ENCODE measurements around the gene ZFPL1.

Gene ZFPL1

DNA sequence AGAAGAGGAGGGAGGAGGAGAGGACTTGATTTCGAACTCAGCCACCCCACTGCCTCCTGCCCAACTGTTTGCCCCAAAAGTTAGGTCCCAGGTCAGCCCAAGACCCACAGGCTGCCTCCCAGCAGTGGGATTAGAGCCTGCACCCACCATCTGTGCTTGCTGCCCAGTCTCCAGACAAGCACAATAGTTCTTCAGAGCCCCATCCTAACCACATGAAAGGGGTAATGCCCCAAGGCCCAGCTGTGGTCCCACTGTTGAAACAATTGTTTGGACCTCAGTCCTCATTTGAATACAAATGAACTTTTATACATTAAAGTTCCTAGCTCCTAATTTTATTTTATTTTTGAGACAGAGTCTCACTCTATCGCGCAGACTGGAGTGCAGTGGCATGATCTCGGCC lies 6.6 kb downstream of the ZFPL1 start:
- Histone ChIP-seq H3K9ac (ENCODE audit: insufficient read length) (no peak overlapping the region), H3K27ac (no peak overlapping the region)
- TF ChIP-seq EZH2 (IDR thresholded peaks at IDR 0.05) (no peak), POLR2AphosphoS5 (IDR thresholded peaks at IDR 0.05; ENCODE audit: borderline replicate concordance, low read depth, low read length) (no peak)

DNA sequence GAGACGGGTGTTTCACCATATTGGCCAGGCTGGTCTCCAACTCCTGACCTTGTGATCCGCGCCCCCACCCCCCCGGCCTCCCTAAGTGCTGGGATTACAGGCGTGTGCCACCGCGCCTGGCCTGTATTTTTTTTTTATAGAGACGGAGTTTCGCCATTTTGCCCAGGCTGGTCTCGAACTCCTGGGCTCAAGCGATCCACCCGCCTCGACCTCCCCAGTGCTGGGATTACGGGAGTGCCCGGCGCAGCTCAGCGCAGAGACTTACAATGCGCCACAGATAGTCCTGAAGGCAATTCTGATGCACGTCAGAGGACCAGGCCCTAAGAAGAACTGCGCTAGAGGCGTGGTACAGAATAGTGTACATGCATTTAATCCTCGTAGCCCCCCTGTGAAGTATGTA lies 11.4 kb downstream of the ZFPL1 start:
- H3K27ac ChIP-seq: no peak overlapping the region
- no peak for TF ChIP-seq FOXP2 (optimal IDR thresholded peaks at IDR 0.05; ENCODE audit: control extremely low read depth, extremely low read length, insufficient read depth)
- TF ChIP-seq POLR2AphosphoS5 (IDR thresholded peaks at IDR 0.05; ENCODE audit: borderline replicate concordance, low read depth, low read length): no peak
- no peak for TF ChIP-seq EZH2 (IDR thresholded peaks at IDR 0.05)
- peak overlapping the region; percentile 91 for H3K4me3 ChIP-seq
- H3K9ac ChIP-seq (ENCODE audit: insufficient read length): peak overlapping the region; percentile 57
- DNase-seq (ENCODE audit: low read depth, low spot score): no peak
- H3K9me3 ChIP-seq (ENCODE audit: low read depth, low read length): no peaks in the 10 kb centered on the region
- H3K36me3 ChIP-seq (ENCODE audit: insufficient read depth, low read length): no peaks in the 10 kb centered on the region

More for the DNA sequence above, 6.6 kb downstream of the ZFPL1 start:
- H3K9me3 ChIP-seq (ENCODE audit: low read depth, low read length): no peaks in the 10 kb centered on the region
- no peak overlapping the region for H3K4me3 ChIP-seq
- no peaks in the 10 kb centered on the region; the same call in 1 of the 2 replicates for H3K36me3 ChIP-seq (ENCODE audit: insufficient read depth, low read length)
- DNase-seq (ENCODE audit: low read depth, low spot score): no peak

DNA sequence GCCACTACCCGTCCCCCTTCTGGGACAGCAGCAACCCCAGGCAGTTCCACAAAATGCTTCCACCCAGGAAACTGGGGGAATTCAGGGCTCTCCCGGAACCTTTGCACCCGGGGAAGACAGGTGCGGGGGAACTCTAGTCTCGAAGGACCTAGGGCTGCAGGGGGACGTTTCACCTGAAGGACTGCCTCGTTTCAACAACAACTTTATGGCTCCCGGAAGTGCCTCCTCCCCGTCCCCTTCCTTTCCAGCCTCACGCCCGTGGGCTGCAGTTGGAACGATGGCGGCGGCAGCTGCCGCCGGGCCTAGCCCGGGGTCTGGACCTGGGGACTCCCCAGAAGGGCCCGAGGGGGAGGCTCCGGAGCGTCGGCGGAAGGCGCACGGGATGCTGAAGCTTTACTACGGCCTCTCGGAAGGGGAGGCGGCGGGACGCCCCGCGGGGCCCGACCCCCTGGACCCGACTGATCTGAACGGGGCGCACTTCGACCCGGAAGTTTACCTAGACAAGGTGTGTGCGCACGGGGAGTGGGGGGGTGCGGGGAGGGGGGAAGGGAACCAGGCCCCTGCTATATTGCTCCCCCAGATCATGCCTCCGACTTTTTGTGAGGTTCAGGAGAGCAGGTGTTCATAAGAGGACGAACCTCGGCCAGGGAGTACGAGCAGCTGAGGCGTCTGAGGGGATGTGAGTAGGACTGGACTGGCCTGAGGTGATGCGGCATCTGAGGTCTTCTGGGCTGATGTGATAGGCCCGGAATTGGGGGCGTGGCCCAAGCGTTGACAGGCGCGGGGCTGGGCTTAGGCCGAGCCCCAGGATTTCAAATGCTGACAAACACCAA lies 12.2 kb downstream of the ZFPL1 start, which contains the start of gene VPS51:
TSS of gene VPS51 (plus strand) at position 241 of the 833 bp plus-strand sequence. CDS start at position 278, 37 bp downstream.
- peak within 1 kb of the TSS; percentile 91 for H3K4me3 ChIP-seq

DNA sequence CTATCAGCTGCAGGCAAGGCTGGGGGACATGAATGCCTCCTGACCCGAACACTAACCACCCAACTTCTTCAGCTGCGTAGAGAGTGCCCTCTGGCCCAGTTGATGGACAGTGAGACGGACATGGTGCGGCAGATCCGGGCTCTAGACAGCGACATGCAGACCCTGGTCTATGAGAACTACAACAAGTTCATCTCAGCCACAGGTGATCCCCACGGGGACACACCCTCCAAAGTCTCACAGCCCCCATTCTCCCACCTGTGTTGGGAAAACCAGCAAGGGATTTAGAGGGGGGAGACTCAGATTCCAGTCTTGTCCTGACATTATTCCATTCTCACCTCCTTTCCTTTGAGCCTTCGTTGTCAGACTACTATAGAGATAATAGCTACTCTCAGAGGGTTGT lies 12.9 kb downstream of the ZFPL1 start:
- TF ChIP-seq EZH2 (IDR thresholded peaks at IDR 0.05) (no peak), POLR2AphosphoS5 (IDR thresholded peaks at IDR 0.05; ENCODE audit: borderline replicate concordance, low read depth, low read length) (no peak), FOXP2 (optimal IDR thresholded peaks at IDR 0.05; ENCODE audit: control extremely low read depth, extremely low read length, insufficient read depth) (no peak)
- H3K9me3 ChIP-seq (ENCODE audit: low read depth, low read length): no peaks in the 10 kb centered on the region
- no peaks in the 10 kb centered on the region for H3K36me3 ChIP-seq (ENCODE audit: insufficient read depth, low read length)
- H3K4me3 ChIP-seq: peak overlapping the region; percentile 91
- peak overlapping the region; percentile 88 for H3K9ac ChIP-seq (ENCODE audit: insufficient read length)
- no peak overlapping the region for H3K27ac ChIP-seq
- no peak for DNase-seq (ENCODE audit: low read depth, low spot score)

More for the DNA sequence above, 12.2 kb downstream of the ZFPL1 start, which contains the start of gene VPS51:
- Histone ChIP-seq H3K36me3 (ENCODE audit: insufficient read depth, low read length) (no peaks in the 10 kb centered on the region), H3K27ac (peak within 1 kb of the TSS; percentile 64; the same call in 1 of the 2 replicates), H3K9me3 (ENCODE audit: low read depth, low read length) (no peaks in the 10 kb centered on the region), H3K9ac (ENCODE audit: insufficient read length) (peak within 1 kb of the TSS; percentile 88)
- peak; percentile 76 for DNase-seq (ENCODE audit: low read depth, low spot score)
- TF ChIP-seq FOXP2 (optimal IDR thresholded peaks at IDR 0.05; ENCODE audit: control extremely low read depth, extremely low read length, insufficient read depth) (peak; percentile 86), POLR2AphosphoS5 (IDR thresholded peaks at IDR 0.05; ENCODE audit: borderline replicate concordance, low read depth, low read length) (peak; percentile 81), EZH2 (IDR thresholded peaks at IDR 0.05) (no peak)

DNA sequence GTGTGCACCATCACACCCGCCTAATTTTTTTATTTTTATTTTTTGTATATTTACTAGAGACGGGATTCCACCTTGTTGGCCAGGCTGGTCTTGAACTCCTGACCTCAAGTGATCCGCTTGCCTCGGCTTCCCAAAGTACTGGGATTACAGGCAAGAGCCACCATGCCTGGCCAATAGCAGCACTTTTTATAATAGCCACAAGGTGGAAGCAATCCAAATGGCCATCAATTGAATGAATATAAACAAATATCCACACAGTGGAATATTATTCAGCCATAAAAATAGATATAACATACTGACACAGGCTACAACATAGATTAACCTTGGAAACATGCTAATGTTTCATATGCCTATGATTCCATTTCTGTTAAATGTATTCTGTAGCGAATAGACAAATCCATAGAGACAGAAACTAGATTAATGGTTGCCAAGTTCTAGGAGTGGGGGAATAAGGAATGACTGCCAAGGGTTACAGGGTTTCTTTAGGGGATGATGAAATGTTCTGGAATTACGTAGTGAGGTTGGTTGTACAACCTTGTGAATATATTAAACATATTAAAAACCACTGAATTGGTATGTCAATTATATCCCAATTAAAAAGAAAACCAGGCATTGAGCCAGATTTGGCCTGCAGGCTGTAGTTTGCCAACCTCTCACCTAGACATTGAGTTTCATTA lies 16.8 kb downstream of the ZFPL1 start:
- no peaks in the 10 kb centered on the region for H3K36me3 ChIP-seq (ENCODE audit: insufficient read depth, low read length)
- H3K27ac ChIP-seq: no peak overlapping the region
- H3K4me3 ChIP-seq: no peak overlapping the region
- no peak for TF ChIP-seq FOXP2 (optimal IDR thresholded peaks at IDR 0.05; ENCODE audit: control extremely low read depth, extremely low read length, insufficient read depth)
- TF ChIP-seq EZH2 (IDR thresholded peaks at IDR 0.05): no peak
- TF ChIP-seq POLR2AphosphoS5 (IDR thresholded peaks at IDR 0.05; ENCODE audit: borderline replicate concordance, low read depth, low read length): no peak
- no peak for DNase-seq (ENCODE audit: low read depth, low spot score)
- H3K9me3 ChIP-seq (ENCODE audit: low read depth, low read length): no peaks in the 10 kb centered on the region
- H3K9ac ChIP-seq (ENCODE audit: insufficient read length): no peak overlapping the region

DNA sequence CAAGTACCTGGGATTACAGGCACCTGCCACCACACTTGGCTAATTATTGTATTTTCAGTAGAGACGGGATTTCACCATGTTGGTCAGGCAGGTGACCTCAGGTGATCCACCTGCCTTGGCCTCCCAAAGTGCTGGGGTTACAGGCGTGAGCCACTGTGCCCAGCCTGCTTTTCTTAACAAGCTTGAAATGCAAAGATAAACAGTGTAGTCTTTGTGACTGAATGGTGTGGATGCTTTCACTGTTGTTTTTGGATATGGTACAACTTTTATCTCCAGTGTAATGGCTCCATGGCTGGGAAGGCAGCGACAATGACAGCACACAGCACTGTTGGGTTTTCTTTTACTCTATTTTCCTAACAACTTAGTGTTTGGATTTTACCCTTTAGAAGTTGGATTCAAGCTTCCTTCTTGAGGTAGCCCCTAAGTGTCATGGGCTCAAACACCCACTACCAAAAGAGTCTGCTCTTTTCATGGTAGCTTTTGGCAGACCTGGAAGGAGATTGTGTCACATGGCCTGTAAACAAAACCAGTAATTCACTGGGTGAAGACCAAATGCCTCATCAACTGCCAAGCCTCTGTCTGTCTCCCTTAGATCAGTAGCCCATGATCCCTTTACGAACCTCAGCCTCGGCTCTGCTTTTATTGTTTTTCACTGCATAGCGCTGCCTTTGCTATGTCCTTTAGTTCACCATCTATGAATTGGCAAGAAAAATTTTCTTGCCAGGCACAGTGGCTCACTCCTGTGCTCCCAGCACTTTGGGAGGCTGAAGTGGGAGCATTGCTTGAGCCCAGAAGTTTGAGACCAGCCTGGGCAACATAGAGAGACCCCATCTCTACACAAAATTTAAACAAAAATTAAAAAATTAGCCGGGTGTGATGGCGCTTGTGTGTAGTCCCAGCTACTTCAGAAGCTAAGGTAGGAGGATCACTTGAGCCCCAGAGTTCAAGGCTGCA lies 18.4 kb downstream of the ZFPL1 start:
- DNase-seq (ENCODE audit: low read depth, low spot score): no peak
- TF ChIP-seq FOXP2 (optimal IDR thresholded peaks at IDR 0.05; ENCODE audit: control extremely low read depth, extremely low read length, insufficient read depth) (no peak), POLR2AphosphoS5 (IDR thresholded peaks at IDR 0.05; ENCODE audit: borderline replicate concordance, low read depth, low read length) (no peak), EZH2 (IDR thresholded peaks at IDR 0.05) (no peak)
- Histone ChIP-seq H3K27ac (no peak overlapping the region), H3K4me3 (no peak overlapping the region), H3K36me3 (ENCODE audit: insufficient read depth, low read length) (no peaks in the 10 kb centered on the region), H3K9me3 (ENCODE audit: low read depth, low read length) (no peaks in the 10 kb centered on the region), H3K9ac (ENCODE audit: insufficient read length) (no peak overlapping the region)

DNA sequence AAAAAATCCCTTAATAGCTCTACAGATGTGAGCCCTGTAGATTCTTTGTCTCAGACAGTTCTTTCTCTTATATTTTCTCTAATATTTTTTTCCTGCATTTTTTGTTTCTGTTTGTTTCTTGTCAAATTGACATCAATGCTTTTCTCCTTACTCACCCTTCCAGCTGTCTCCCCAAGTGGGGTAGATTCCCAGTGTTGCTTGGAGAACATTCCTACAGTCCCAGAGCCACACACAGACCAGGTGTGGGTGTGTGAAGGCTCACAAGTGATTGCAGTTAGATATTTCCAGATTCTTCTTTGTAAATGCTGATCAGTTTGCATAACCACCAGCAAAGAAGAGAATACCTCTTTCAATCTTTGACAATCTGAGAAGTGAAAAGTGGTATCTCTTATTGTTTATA lies 19.5 kb downstream of the ZFPL1 start:
- no peak for DNase-seq (ENCODE audit: low read depth, low spot score)
- no peak overlapping the region for H3K9ac ChIP-seq (ENCODE audit: insufficient read length)
- H3K9me3 ChIP-seq (ENCODE audit: low read depth, low read length): no peaks in the 10 kb centered on the region
- H3K36me3 ChIP-seq (ENCODE audit: insufficient read depth, low read length): no peaks in the 10 kb centered on the region
- TF ChIP-seq FOXP2 (optimal IDR thresholded peaks at IDR 0.05; ENCODE audit: control extremely low read depth, extremely low read length, insufficient read depth) (no peak), EZH2 (IDR thresholded peaks at IDR 0.05) (no peak), POLR2AphosphoS5 (IDR thresholded peaks at IDR 0.05; ENCODE audit: borderline replicate concordance, low read depth, low read length) (no peak)
- H3K27ac ChIP-seq: no peak overlapping the region
- no peak overlapping the region for H3K4me3 ChIP-seq
